GM19099 (cell line): ENCODE measurements around the gene CYP26B1.

Experiments used
- POLR2A ChIP-seq: IDR thresholded peaks from 3 replicates; pipeline ENCODE4 v1.6.1; 2011; ENCODE audit warnings: low read depth; ENCODE audit not compliant: insufficient read length; ENCODE audit errors: extremely low read depth

Gene CYP26B1

GRCh38 chr2:72097276-72097675, 50.4 kb downstream of the CYP26B1 start:
- no peak for TF ChIP-seq POLR2A

DNA sequence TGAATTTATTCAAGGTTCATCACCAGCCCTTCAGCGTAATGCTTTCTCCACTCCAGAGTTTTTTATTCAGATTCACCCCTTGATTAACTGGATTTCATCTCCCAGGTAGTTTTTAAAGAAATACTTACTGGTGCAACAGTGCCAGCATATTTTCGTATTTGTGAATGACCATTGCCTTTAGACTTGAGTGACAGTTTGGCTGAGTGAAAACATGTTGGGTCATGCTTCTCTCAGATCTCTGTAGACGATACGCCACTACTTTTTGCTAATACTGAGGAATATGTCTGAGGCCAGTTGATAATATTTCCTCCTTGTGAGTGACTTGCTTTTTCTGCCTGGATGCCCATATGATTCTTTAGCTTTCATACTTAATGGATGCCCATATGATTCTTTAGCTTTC, 51.5 kb downstream of the CYP26B1 start:
- no peak for TF ChIP-seq POLR2A

GRCh38 chr2:72095364-72095763, 52.3 kb downstream of the CYP26B1 start:
- TF ChIP-seq POLR2A, result no peak

- TF ChIP-seq POLR2A, result no peak
Observed at GRCh38 chr2:72094701-72095100, 53.0 kb downstream of the CYP26B1 start.

DNA sequence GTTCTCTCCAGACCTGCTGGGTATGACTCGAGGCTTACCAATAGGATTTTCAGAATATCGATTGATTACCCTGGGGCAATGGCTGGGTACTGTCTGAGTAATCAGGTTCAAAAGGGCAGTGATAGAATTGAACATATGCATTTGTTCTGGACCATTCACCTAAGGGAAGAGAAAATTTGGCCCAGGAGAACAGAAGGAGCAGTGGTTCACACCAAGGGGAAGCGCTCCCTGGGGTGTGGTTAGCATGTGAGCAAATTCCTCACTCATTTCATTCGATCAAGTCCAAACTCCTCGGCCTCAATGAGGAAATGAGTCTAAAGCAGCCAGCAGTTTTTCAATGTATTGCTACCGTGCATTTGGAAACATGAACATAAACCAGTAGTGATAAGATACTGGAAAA, 55.6 kb downstream of the CYP26B1 start:
- TF ChIP-seq POLR2A, result no peak

GRCh38 chr2:72090781-72091482, 56.7 kb downstream of the CYP26B1 start:
- no peak for TF ChIP-seq POLR2A

- no peak for TF ChIP-seq POLR2A
Observed at GRCh38 chr2:72090271-72090720, 57.4 kb downstream of the CYP26B1 start.

DNA sequence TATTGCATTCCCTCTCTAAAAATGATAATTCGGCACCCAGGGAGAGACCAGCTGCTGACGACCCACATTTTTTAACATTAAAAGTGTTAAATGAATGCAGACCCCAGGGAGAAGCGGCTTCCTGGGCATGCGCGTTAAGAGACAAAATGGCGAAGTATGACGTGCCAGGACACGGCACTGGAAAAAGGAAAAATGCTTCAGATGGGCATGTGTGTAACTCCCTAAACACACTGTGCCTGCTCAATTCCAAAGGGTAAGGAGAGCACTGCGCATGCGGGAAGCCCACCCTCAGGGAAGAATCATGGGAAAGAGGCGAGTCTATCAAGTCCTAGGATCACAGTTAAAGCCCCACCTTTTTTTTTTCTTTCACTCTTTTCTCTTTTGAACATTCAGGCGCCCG, 58.1 kb downstream of the CYP26B1 start:
- TF ChIP-seq POLR2A, result no peak

DNA sequence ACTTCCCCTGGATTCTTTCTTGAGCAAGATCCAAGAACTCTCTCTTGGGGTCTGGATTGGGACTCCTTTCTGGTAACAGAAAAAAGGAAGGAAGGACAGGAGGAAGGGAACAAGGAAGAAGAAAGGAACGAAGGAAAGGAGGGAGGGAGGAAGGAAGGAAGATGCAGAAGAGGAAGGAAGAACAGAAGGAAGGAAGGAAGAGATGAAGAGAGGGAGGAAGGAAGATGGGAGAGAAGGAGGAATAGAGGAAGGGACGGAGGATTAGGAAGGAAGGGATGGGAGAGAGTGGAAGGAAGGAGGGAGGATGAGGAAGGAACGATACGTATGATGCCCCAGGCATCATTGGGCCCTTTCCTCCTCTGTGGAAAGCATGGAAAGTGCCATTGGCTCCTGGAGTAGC, 58.6 kb downstream of the CYP26B1 start:
- TF ChIP-seq POLR2A, result no peak

GRCh38 chr2:72085513-72085912, 62.1 kb downstream of the CYP26B1 start:
- no peak for TF ChIP-seq POLR2A

GRCh38 chr2:72085036-72085435, 62.6 kb downstream of the CYP26B1 start:
- TF ChIP-seq POLR2A, result no peak

GRCh38 chr2:72084584-72084976, 63.1 kb downstream of the CYP26B1 start:
- no peak for TF ChIP-seq POLR2A

DNA sequence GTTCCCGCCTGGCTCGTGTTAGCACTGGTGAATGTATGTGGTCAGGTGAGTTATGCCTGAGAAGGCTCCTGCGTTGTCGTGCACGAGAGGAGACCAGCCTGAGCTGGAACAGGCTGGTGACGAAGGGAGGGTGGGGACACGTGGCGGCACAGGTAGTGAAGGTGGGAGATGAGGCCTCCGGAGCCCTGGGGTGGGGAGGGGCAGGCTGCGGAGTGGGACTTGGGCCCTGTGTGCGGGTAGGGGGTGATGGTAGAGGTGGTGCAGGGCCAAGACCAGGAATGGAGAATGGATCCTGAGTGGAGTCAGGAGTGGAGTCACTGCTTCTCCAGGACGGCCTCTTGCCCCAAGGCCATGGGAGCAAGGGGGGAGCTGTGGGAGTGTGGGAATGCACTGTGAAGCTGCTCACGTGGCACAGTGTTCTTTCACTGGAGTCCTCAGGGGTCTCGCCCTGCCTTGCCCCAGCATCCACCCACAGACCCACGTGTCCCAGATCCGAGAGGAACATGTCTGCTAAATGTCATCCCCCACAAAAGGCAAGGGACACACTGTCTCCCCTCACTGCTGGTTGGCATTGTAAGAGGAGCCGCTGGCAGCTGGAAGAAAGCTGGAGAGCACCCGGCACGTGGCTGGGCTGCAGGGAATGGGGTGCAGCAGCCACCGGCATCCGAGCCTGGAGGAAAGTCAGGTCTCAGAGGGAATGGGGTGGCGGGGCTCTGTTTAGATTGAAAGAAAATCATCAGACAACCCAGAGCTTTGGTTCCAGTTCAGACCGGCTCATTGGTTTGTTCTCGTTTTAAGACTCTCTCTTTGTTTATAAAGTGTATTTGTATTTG, 63.7 kb downstream of the CYP26B1 start:
- no peak for TF ChIP-seq POLR2A

DNA sequence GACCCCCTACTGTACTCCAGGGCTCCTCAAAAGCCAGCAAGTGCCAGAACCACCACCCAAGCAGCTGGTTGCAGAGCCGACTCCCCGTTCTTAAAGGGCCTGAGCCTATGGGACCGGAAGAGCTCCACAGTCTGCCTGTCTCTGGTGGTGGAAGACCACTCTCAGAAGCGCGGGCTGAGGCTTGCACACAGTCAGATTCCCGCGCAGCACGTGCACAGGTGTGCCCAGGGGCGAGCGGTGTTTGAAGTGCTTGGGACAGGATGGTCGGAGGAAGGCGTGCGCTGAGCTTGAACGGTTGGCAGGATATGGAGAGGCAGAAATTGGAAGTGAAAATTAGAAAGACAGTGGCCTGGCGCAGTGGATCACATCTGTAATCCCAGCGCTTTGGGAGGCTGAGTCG, 64.8 kb downstream of the CYP26B1 start:
- no peak for TF ChIP-seq POLR2A

DNA sequence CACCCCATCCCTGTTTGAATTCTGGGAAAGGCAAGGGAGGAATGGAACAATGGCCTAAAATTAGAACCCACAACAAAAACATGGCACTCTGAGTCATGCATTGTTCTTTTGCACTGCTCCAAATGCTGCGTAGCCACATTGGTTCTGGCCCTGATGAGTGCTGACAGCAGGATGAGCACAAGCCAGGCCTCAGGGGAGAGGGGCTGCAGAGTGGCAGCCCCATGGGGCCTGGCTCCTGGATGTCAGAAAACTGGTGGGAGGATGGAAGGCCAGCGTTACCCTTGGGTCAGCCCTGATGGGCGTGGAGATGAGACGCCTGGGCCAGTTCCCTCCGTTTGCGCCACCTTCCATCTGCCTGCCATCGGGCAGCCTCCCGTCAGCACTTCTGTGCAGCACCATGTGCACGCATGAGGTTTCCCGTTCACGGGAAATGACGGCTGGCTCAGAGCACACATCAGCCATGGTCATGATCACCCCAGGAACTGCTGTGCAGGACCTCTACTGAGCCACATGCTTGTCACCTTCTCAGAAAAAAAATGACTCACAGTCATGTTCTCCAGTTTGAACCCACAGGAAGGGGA, 65.6 kb downstream of the CYP26B1 start:
- TF ChIP-seq POLR2A, result no peak

GRCh38 chr2:72081451-72081850, 66.2 kb downstream of the CYP26B1 start:
- TF ChIP-seq POLR2A, result no peak
